ENCODE measurements around the gene GNAS-AS1.

GRCh38 chr20:58836616-58837204, 14.0 kb downstream of the GNAS-AS1 start:
- TF ChIP-seq CTCF (IDR thresholded peaks at IDR 0.05) = no peak
- TF ChIP-seq POLR2A (IDR thresholded peaks at IDR 0.05) = no peak

Data from esophagus squamous epithelium (tissue), 4 donors.